GM18951 (cell line): ENCODE data around the gene TBC1D1.

Experiments
- POLR2A ChIP-seq: IDR thresholded peaks from 4 replicates; pipeline ENCODE4 v1.6.1; 2011; ENCODE audit warnings: mild to moderate bottlenecking; ENCODE audit not compliant: insufficient read length, insufficient read depth; ENCODE audit errors: extremely low read depth
- in situ Hi-C: fragments of 300-500 bp; cut with MboI; formaldehyde crosslinking; loops from one replicate; pipeline ENCODE4 v1.12.0; 2022; ENCODE audit warnings: low sequenced_read_pairs, mixed read lengths, inconsistent platforms; ENCODE audit not compliant: unreplicated experiment

The TBC1D1 gene

GRCh38 chr4:38124961-38125360 lies 234.1 kb downstream of the TBC1D1 start:
- no peak for TF ChIP-seq POLR2A

GRCh38 chr4:38125816-38126215 lies 234.9 kb downstream of the TBC1D1 start:
- TF ChIP-seq POLR2A, result no peak
- in situ Hi-C loops, result no loop called here

More at GRCh38 chr4:38124961-38125360, 234.1 kb downstream of the TBC1D1 start:
- in situ Hi-C loops, result loop anchor here (5.0 kb wide), 1 partner anchor 38 kb away; no protein-coding TSS in a partner anchor

GRCh38 chr4:38128478-38129459 lies 237.9 kb downstream of the TBC1D1 start:
- no peak for TF ChIP-seq POLR2A

GRCh38 chr4:38129460-38130227 lies 238.8 kb downstream of the TBC1D1 start:
- no peak for TF ChIP-seq POLR2A
- in situ Hi-C loops, result no loop called here

More at GRCh38 chr4:38128478-38129459, 237.9 kb downstream of the TBC1D1 start:
- in situ Hi-C loops, result no loop called here

GRCh38 chr4:38130884-38131283 lies 240.0 kb downstream of the TBC1D1 start:
- no peak for TF ChIP-seq POLR2A
- in situ Hi-C loops, result no loop called here

GRCh38 chr4:38131371-38132091 lies 240.6 kb downstream of the TBC1D1 start:
- in situ Hi-C loops, result no loop called here
- no peak for TF ChIP-seq POLR2A

GRCh38 chr4:38132107-38132673 lies 241.3 kb downstream of the TBC1D1 start:
- in situ Hi-C loops, result no loop called here
- TF ChIP-seq POLR2A, result no peak

- in situ Hi-C loops, result no loop called here
- no peak for TF ChIP-seq POLR2A
These were observed 242.2 kb downstream of the TBC1D1 start for GRCh38 chr4:38132843-38133662.

GRCh38 chr4:38133711-38134480 lies 243.0 kb downstream of the TBC1D1 start:
- TF ChIP-seq POLR2A, result no peak
- in situ Hi-C loops, result no loop called here

- no peak for TF ChIP-seq POLR2A
- in situ Hi-C loops, result no loop called here
These were observed 244.3 kb downstream of the TBC1D1 start for GRCh38 chr4:38135201-38135600.

GRCh38 chr4:38136604-38137003 lies 245.7 kb downstream of the TBC1D1 start:
- no peak for TF ChIP-seq POLR2A
- in situ Hi-C loops, result no loop called here
